Stimulated activated CD8-positive, alpha-beta memory T cell treated with anti-CD3 and anti-CD28 coated beads, Interleukin-4, amount 100 ng/mL, for 48 hours (primary cell): ENCODE measurements around the gene GPHA2.

Experiments
- DNase-seq: peaks from one replicate; pipeline ENCODE4 v3.0.0-alpha.2; 2020

GPHA2 gene

GRCh38 chr11:64929625-64930024 is 6.1 kb downstream of the GPHA2 start:
- no peak for DNase-seq

- DNase-seq: no peak
Measured at GRCh38 chr11:64928957-64929356, 6.7 kb downstream of the GPHA2 start.

- no peak for DNase-seq
Measured at GRCh38 chr11:64926689-64927088, 9.0 kb downstream of the GPHA2 start.

- DNase-seq: no peak
Measured at GRCh38 chr11:64925536-64926436, 9.9 kb downstream of the GPHA2 start.

- peak; percentile 40 for DNase-seq
Measured at GRCh38 chr11:64924910-64925284, 10.8 kb downstream of the GPHA2 start.

GRCh38 chr11:64923944-64924909 is 11.5 kb downstream of the GPHA2 start, which contains the start of gene PPP2R5B:
Gene PPP2R5B (plus strand): TSS chr11:64924689. CDS start chr11:64925735, 1,046 bp downstream.
- peak; percentile 91 for DNase-seq

GRCh38 chr11:64923151-64923661 is 12.5 kb downstream of the GPHA2 start:
- no peak for DNase-seq

GRCh38 chr11:64921384-64921783 is 14.3 kb downstream of the GPHA2 start:
- no peak for DNase-seq

- DNase-seq: no peak
Measured at GRCh38 chr11:64920124-64920523, 15.6 kb downstream of the GPHA2 start.

- DNase-seq: no peak
Measured at GRCh38 chr11:64919627-64920026, 16.1 kb downstream of the GPHA2 start.

GRCh38 chr11:64918017-64918416 is 17.7 kb downstream of the GPHA2 start:
- DNase-seq: no peak

- no peak for DNase-seq
Measured at GRCh38 chr11:64917663-64917995, 18.1 kb downstream of the GPHA2 start.

- peak; percentile 99 for DNase-seq
Measured at GRCh38 chr11:64916775-64917662, 18.7 kb downstream of the GPHA2 start, which contains the start of gene ATG2A. Gene ATG2A (minus strand): TSS chr11:64917209. CDS start chr11:64917135, 74 bp downstream.

- peak; percentile 56 for DNase-seq
Measured at GRCh38 chr11:64916040-64916774, 19.5 kb downstream of the GPHA2 start.

- DNase-seq: no peak
Measured at GRCh38 chr11:64915376-64915887, 20.3 kb downstream of the GPHA2 start.

GRCh38 chr11:64914123-64914522 is 21.6 kb downstream of the GPHA2 start:
- DNase-seq: no peak

GRCh38 chr11:64913171-64913727 is 22.4 kb downstream of the GPHA2 start:
- DNase-seq: no peak

- DNase-seq: no peak
Measured at GRCh38 chr11:64911689-64912088, 24.0 kb downstream of the GPHA2 start.

- no peak for DNase-seq
Measured at GRCh38 chr11:64911142-64911541, 24.6 kb downstream of the GPHA2 start.

- DNase-seq: no peak
Measured at GRCh38 chr11:64910451-64911093, 25.1 kb downstream of the GPHA2 start.
